Activated CD4-positive, CD25-positive, alpha-beta regulatory T cell treated with anti-CD3 and anti-CD28 coated beads, Interleukin-2, amount 50 U/mL, for 16 hours (primary cell): ENCODE measurements around the gene OR10P1.
"Not testable (repeated sequence)": the region's sequence is repeated elsewhere in the genome, so short reads cannot be mapped to it uniquely, and the experiment has no call there.

ENCODE experiments used
- DNase-seq: peaks from one replicate; pipeline ENCODE4 v3.0.0-alpha.2; 2020; ENCODE audit warnings: low read depth, low spot score

The OR10P1 gene

GRCh38 chr12:55636853-55637252 is at the start of gene OR10P1:
TSS of gene OR10P1 (plus strand) at chr12:55636892. CDS start at chr12:55636892, 0 bp downstream.
- no peak for DNase-seq

GRCh38 chr12:55590152-55590551 is 46.5 kb upstream of the OR10P1 start:
- not testable (repeated sequence) for DNase-seq

- no peak for DNase-seq
Observed at GRCh38 chr12:55607821-55608594, 28.7 kb upstream of the OR10P1 start.

GRCh38 chr12:55610598-55610997 is 26.1 kb upstream of the OR10P1 start:
- no peak for DNase-seq

- DNase-seq: no peak
Observed at GRCh38 chr12:55612646-55613045, 24.0 kb upstream of the OR10P1 start.

GRCh38 chr12:55614764-55615163 is 21.9 kb upstream of the OR10P1 start:
- no peak for DNase-seq

GRCh38 chr12:55619354-55620138 is 17.1 kb upstream of the OR10P1 start:
- peak; percentile 7 for DNase-seq

GRCh38 chr12:55624056-55624455 is 12.6 kb upstream of the OR10P1 start:
- no peak for DNase-seq

- DNase-seq: no peak
Observed at GRCh38 chr12:55626154-55626553, 10.5 kb upstream of the OR10P1 start.

- no peak for DNase-seq
Observed at GRCh38 chr12:55629058-55629841, 7.4 kb upstream of the OR10P1 start.

- no peak for DNase-seq
Observed at GRCh38 chr12:55631056-55631455, 5.6 kb upstream of the OR10P1 start.

- DNase-seq: no peak
Observed at GRCh38 chr12:55631733-55632132, 5.0 kb upstream of the OR10P1 start.

GRCh38 chr12:55633151-55633550 is 3.5 kb upstream of the OR10P1 start:
- no peak for DNase-seq

GRCh38 chr12:55636116-55636655 is 506 bp upstream of the OR10P1 start:
- DNase-seq: no peak

GRCh38 chr12:55637467-55637866 is 775 bp downstream of the OR10P1 start:
- DNase-seq: no peak

GRCh38 chr12:55641595-55641994 is 4.9 kb downstream of the OR10P1 start:
- no peak for DNase-seq

GRCh38 chr12:55642267-55642666 is 5.6 kb downstream of the OR10P1 start:
- no peak for DNase-seq

GRCh38 chr12:55642669-55643068 is 6.0 kb downstream of the OR10P1 start:
- DNase-seq: no peak

- no peak for DNase-seq
Observed at GRCh38 chr12:55644591-55644990, 7.9 kb downstream of the OR10P1 start.

- DNase-seq: no peak
Observed at GRCh38 chr12:55647027-55647426, 10.3 kb downstream of the OR10P1 start.

GRCh38 chr12:55650620-55651298 is 14.1 kb downstream of the OR10P1 start:
- not testable (repeated sequence) for DNase-seq
